ENCODE data around the gene GSK3A.

GSK3A gene

GRCh38 chr19:42288387-42288786, 46.0 kb upstream of the GSK3A start:
- no peak overlapping the region for H3K4me3 ChIP-seq (ENCODE audit: low read depth, low read length)
- no peak for TF ChIP-seq CTCF (IDR thresholded peaks at IDR 0.05; ENCODE audit: borderline replicate concordance, insufficient read depth, low read depth, low read length)

GRCh38 chr19:42287827-42288107, 45.4 kb upstream of the GSK3A start:
- H3K4me3 ChIP-seq (ENCODE audit: low read depth, low read length): no peak overlapping the region
- no peak for TF ChIP-seq CTCF (IDR thresholded peaks at IDR 0.05; ENCODE audit: borderline replicate concordance, insufficient read depth, low read depth, low read length)

DNA sequence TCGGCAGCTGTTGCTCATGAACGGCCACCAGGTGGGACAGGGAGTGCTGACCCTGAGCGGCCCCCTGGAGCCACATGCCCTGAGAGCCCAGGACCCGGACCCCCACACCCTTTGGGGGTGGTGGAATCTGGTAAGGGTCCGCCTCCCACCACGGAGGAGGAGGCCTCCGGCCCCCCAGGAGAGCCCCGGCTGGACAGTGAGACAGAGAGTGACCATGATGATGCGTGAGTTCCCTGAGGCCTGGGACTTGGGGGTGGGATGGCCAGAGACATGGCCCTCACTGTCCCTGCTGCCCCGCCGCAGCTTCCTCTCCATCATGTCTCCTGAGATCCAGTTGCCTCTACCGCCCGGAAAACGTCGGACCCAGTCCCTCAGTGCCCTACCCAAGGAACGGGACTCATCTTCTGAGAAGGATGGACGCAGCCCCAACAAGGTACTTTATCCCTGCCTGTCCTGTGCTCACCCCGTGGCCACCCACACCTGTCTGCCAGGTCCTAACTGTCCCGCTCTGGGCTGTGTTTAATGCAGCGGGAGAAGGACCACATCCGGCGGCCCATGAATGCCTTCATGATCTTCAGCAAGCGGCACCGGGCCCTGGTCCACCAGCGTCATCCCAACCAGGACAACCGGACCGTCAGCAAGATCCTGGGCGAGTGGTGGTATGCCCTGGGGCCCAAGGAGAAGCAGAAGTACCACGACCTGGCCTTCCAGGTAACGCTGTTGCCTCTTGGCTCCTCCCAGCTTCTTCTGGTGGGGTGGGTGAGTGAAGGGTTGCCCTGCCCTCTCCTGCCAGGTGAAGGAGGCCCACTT, 44.8 kb upstream of the GSK3A start:
- H3K4me3 ChIP-seq (ENCODE audit: low read depth, low read length): no peak overlapping the region
- no peak for TF ChIP-seq CTCF (IDR thresholded peaks at IDR 0.05; ENCODE audit: borderline replicate concordance, insufficient read depth, low read depth, low read length)

DNA sequence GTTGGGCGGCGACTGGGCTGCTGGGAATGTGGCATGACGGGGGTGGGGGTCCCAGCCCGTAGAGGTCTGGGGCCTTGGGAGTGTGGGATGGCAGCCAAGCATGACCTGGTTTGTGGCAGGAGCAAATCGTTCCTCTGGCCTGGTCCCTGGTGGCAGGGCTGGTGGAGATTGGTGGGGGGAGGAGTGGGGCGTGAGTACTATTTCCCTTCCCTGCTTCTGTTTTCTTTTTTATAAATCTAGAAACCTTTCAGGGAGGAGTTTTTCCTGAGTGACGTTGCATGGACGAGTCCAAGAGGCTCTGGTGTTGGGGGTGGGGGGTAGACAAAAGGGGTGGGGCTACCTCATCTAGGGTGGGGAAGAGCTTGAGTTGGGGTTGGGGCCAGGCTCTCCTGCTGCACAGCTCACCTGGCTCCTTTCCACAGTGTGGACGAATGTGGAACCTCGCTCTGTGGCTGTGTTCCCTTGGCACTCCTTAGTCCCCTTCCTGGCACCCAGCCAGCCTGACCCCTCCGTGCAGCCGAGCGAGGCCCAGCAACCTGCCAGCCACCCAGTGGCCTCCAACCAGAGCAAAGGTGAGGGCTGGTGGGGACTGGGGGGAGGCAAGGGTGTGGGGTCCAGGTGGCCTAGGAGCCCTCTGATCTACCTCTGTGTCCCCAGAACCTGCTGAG, 44.1 kb upstream of the GSK3A start:
- peak overlapping the region; percentile 67 for H3K4me3 ChIP-seq (ENCODE audit: low read depth, low read length)
- TF ChIP-seq CTCF (IDR thresholded peaks at IDR 0.05; ENCODE audit: borderline replicate concordance, insufficient read depth, low read depth, low read length): no peak

- no peak for TF ChIP-seq CTCF (IDR thresholded peaks at IDR 0.05; ENCODE audit: borderline replicate concordance, insufficient read depth, low read depth, low read length)
- peak overlapping the region; percentile 67 for H3K4me3 ChIP-seq (ENCODE audit: low read depth, low read length)
Measured at GRCh38 chr19:42285988-42286348, 43.6 kb upstream of the GSK3A start.

GRCh38 chr19:42285541-42285941, 43.1 kb upstream of the GSK3A start:
- peak overlapping the region; percentile 67 for H3K4me3 ChIP-seq (ENCODE audit: low read depth, low read length)
- TF ChIP-seq CTCF (IDR thresholded peaks at IDR 0.05; ENCODE audit: borderline replicate concordance, insufficient read depth, low read depth, low read length): peak; percentile 15; the same call in 1 of the 2 replicates
